Measurements from ENCODE around the gene HOXA9. TPM values are rescaled to one million over a fixed set of nuclear protein-coding genes. Genes with fewer than 3 reads are reported as not detected.

HOXA9 gene
- total and polyA plus RNA-seq, 2 of the 8 experiments (the other 6 are each of a cell fraction or from before 2014, with no cell fraction given) = not detected

DNA sequence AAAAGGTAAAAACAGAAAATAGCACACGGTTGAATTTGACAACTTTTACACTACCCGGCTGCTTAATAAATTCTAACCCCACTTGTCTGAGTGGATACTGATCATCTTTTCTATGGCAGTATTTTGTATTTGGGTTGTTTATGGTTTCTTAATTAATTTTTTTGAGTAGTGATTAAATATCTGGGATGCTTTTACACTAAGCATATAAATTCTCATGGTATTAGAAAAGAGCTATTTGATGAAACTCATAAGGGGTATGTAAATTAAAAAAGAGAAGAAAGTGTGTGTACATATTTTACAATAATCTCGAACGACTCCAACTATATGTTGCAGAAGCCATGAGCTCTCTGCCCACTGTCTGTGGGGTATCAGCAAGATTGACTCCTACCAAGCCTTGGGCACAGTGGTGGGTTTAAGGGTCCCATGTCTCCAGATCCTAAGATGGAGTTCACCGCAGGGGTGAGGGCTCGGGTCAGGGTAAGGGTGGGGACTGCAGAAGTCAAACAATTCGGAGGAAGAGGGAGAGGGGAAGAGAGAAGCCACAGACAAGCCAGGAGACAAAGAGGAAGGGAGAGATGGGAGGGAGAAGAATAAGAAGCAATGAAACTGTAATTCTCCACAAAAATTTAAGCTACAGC, 42.1 kb upstream of the HOXA9 start:
- Histone ChIP-seq H3K14ac (ENCODE audit: insufficient read length) (no peak overlapping the region), H3K27me3 (replicated peaks in 1 of 4; ENCODE audit: control insufficient read depth in 3 of 4, extremely low read depth in 1 of 4, insufficient read depth in 3 of 4, low read length in 3 of 4) (peaks cover 96 to 100% (median 100%) of the 10 kb centered on the region in 4 experiments), H3K9ac (replicated peaks in 1 of 4; ENCODE audit: extremely low read depth in 1 of 4, low read depth in 3 of 4, low read length in 3 of 4) (no peak overlapping the region), H3K79me1 (ENCODE audit: low read depth, low read length) (no peaks in the 10 kb centered on the region), H3K4ac (replicated peaks; ENCODE audit: insufficient read length, low read depth, low read length) (no peak overlapping the region), H2AFZ (ENCODE audit: low read length) (no peak overlapping the region), H3K4me3 (ENCODE audit: extremely low read depth in 1 of 4, insufficient read depth in 2 of 4, low read depth in 3 of 4, low read length in 4 of 4) (no peak overlapping the region), H3K4me2 (ENCODE audit: insufficient read depth in 1 of 2, low read depth in 2 of 2, low read length in 2 of 2) (no peak overlapping the region), H3K79me2 (ENCODE audit: control insufficient read depth in 1 of 2, insufficient read depth in 2 of 2, low read length in 2 of 2) (no peaks in the 10 kb centered on the region), H2BK5ac (ENCODE audit: low read depth, low read length) (no peak overlapping the region), H2BK120ac (replicated peaks; ENCODE audit: low read depth, low read length) (no peak overlapping the region), H3K56ac (replicated peaks; ENCODE audit: insufficient read length, low read depth, low read length) (no peak overlapping the region), H4K20me1 (replicated peaks in 1 of 2; ENCODE audit: control insufficient read depth in 1 of 2, insufficient read depth in 2 of 2, low read length in 2 of 2) (peaks cover 16 to 44% of the 10 kb centered on the region in 2 experiments), H3K23ac (ENCODE audit: insufficient read length) (no peak overlapping the region), H2BK15ac (ENCODE audit: low read length) (no peak overlapping the region), H3K9me3 (ENCODE audit: insufficient read depth in 2 of 2, low read depth in 1 of 2, low read length in 1 of 2) (no peaks in the 10 kb centered on the region), H4K8ac (ENCODE audit: extremely low read depth, insufficient read depth, low read length) (no peak overlapping the region), H2AK5ac (ENCODE audit: low read depth, low read length) (no peak overlapping the region), H3K27ac (ENCODE audit: low read depth, low read length) (no peak overlapping the region), H2BK12ac (ENCODE audit: low read depth, low read length) (no peak overlapping the region), H2BK20ac (ENCODE audit: low read length) (no peak overlapping the region), H3K18ac (ENCODE audit: extremely low read depth, low read length) (no peak overlapping the region), H3K23me2 (ENCODE audit: low read depth, low read length) (no peaks in the 10 kb centered on the region), H3K4me1 (replicated peaks in 1 of 4; ENCODE audit: control insufficient read depth in 3 of 4, insufficient read depth in 4 of 4, low read length in 3 of 4) (peaks cover 0 to 4% (median under 1%) of the 10 kb centered on the region in 4 experiments; a peak in 3 of 7 replicates), H4K91ac (replicated peaks; ENCODE audit: insufficient read length, low read length) (no peak overlapping the region), H3K36me3 (ENCODE audit: control insufficient read depth in 2 of 4, insufficient read depth in 4 of 4, low read length in 3 of 4) (peaks cover 0 to 11% (median 0%) of the 10 kb centered on the region in 4 experiments; a peak in 1 of 8 replicates), H4K5ac (ENCODE audit: insufficient read length, low read depth, low read length) (no peak overlapping the region)
- 30% methylated on average over 7 of the region's 7 CpGs; no CpG with 5 or more reads in 1 of the 2 experiments for WGBS, 2 experiments (ENCODE audit: extremely low coverage in 1 of 2, insufficient coverage in 1 of 2, insufficient read length in 1 of 2, insufficient replicate concordance in 2 of 2, low coverage in 1 of 2, low lambda C conversion rate in 2 of 2, missing lambda C conversion rate in 1 of 2)
- ChIA-PET CTCF (ENCODE audit: partially characterized antibody) (interaction anchor here (1.3 to 6.6 kb wide), 9 partner anchors 8 to 40 kb away, joined by 3 to 64 read pairs (median 23); partner anchors contain the start of genes EVX1, HOXA11 and HOXA13), POLR2A (ENCODE audit: partially characterized antibody) (no interaction called here)
- FAIRE-seq (no peak), DNase-seq (ENCODE audit: low read depth in 1 of 2, low spot score in 2 of 2) (no peak)
- TF ChIP-seq EZH2 (IDR thresholded peaks at IDR 0.05; ENCODE audit: low read depth, low read length, severe bottlenecking) = peak; percentile 51
- peak; percentile 87 for TF ChIP-seq RNF2 (IDR thresholded peaks at IDR 0.05; ENCODE audit: borderline replicate concordance, low read depth, low read length, missing control alignments, poor library complexity, severe bottlenecking)
- no peak for TF ChIP-seq KDM4A (IDR thresholded peaks at IDR 0.05; ENCODE audit: low read depth, low read length, severe bottlenecking)
- TF ChIP-seq CBX8 (IDR thresholded peaks at IDR 0.05; ENCODE audit: borderline replicate concordance, low read depth, low read length) = 0 out of 2 replicates have a peak, but pooled peaks have one; percentile 50

All from H1 (cell line).